GM20431 (cell line): ENCODE measurements around the gene WIPF3.

Experiments used
- in situ Hi-C: fragments of 300-500 bp; cut with MseI, MboI; formaldehyde crosslinking; loops from one replicate; pipeline ENCODE4 v1.15.0; 2020; ENCODE audit warnings: low sequenced_read_pairs; ENCODE audit not compliant: unreplicated experiment

WIPF3 gene

DNA sequence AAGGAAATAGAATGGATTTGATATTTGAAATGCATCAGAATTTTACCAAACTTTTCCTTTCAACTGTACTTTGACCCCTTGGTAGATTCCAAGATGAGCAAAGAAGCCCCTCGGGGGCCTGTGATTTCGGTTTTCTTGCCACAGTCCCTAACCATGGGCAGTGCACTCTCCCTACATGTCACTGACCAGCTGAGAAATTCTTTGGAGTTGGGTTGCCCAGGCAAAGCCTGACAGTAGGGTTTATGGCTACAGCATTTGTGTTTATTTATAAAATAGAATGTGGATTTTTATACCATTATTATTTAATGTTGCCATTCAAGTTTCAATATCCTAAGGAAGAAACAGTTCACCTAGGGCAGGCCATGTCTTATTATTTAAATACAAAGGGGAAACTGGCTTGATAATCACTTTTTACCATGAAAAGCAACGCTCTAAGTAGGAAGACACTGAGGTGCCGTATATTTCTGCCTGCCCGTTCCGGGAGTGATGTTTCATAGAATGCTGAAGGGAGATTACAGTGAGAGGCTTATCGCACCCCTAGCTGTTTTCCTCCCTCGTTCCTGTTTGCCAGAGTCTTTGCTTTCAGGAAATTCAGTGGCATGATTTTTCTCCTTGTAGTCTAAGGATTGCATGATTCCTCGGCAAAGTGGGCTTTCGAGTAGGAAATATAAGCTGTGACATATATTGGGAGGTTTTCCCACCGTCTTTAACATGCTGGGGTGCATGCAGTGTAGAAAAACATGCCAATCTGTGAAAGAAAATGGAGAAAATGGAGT is 35.8 kb downstream of the WIPF3 start:
- in situ Hi-C loops: no loop called here

DNA sequence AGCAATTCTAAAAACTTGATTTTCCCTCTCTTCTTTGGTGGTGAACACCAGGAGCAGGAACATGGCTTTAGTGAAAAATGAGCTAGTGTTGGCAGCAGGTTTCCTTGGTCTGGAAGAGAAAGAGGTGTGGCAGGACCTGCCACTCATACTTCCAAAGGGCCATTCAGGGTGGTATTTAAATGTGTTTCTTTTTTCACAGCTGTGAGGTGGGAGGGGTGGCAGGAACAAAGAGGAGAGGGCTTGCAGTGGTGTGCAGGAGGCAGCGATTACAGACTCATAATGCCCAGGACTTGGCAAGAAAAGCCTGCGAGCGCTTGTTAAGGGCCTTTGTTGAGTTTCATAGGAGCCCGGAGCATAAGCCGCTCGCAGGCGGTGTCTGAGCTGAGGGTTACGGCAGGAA is 36.8 kb downstream of the WIPF3 start:
- in situ Hi-C loops: no loop called here

DNA sequence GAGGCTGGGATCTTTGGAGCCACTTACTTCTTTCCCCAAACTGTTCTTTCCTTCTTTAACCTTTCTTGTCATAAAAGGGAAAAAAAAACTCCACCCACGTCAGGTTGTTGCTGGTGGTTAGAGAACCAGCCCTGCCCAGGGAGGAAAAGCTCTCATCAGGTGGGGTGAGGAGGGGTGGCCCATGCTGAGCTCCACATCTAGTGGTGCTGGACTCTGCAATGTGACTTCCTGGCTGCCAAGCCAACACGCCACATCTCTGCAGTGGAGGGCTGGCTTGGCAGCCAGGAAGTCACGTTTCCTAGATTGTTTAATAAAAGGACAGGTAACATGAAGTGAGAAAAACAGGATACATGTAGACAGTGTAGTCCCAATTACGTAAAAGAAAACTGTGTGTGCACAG is 37.4 kb downstream of the WIPF3 start:
- in situ Hi-C loops: no loop called here

DNA sequence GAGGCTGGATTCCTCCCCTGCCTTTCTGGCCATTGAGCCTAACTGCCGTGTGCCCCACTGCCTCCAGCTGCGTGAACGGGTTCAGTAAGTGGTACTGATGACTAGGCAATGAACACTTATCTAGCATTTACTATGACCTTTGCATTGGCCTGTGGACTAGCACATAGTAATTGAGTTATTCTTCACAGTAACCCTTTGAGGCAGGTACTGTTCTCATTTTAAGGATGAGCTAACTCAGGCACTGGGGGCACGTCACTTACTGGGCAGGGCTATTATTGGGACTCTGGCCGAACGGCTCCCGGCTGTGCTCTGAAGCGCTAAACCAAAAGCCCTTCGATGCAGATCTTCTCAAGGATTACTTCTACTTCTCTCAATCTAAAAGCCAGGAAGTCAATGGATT is 38.3 kb downstream of the WIPF3 start:
- in situ Hi-C loops: no loop called here

DNA sequence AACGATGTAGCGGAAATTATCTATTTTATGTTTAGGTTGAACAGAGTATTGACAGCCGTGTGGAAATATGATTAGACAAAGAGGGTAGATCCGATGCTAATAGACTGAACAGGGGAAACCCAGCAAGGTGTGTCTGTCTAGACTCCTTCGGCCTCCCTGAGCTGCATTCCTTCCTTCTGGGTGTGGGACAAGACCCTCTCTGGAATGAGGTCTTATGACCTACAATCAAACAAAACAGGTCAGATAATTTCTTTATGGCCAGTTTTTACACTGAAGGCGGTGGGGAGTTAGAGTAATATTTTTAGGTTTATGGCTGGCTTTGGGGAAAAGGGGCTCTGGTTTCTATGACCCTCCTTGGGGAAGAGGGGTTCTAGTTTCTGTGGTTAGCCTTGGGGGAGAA is 41.2 kb downstream of the WIPF3 start:
- in situ Hi-C loops: no loop called here

DNA sequence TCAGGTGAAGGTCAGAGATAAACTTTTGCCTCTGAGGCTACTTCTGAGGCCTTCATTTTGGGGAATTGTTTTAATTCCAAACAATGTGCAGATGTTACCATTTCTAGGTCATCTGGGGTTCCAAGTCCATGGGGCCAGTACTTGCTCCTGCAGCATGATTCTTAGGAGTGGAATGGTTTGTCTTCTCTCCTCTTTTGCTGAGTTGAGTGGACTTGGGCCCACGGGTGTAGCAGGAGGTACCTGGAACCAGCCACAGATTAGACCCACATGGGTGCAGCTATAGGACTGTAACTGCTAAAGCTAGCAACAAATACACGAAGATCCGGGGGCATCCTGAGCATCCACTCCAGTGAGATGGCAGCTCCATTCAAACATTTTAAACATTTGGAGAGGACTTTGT is 41.6 kb downstream of the WIPF3 start:
- in situ Hi-C loops: no loop called here

DNA sequence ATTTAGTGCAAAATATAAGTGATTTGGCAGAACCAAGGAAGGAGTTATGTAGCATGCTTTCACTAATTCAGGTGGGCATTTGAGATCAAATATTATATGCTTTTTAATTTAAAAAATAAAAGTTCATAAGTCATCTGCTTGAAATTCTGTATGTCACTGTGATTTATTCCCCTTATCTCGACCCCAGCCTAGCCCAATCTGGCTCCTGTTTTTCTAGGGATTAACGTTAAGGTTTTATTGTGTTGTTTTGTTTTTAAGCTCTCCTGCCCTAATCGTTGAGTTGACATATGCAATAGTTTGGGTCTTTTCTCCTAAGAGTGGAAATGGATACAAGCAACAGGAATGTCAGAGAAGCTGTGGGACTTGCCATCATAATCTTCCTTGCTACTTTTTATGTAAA is 42.6 kb downstream of the WIPF3 start:
- in situ Hi-C loops: no loop called here

DNA sequence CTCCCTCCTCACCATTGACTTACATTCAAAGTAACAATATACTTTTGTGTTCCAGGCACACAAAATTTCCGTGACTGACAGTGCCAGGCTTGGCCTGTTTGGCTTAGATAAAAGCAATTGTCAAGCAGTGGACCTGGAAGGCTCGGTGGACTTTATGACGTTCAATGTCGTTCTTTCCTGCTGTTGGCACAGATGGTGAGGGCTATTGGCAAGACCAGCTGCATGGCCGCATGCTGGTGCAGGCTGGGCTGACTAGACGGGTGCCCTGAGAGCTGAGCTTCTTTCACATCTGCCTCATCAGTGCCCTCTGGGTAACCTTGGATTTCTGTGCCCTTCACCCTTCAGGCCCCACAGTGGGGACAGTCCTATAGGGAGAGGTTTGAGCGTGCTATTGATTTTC is 45.2 kb downstream of the WIPF3 start:
- in situ Hi-C loops: no loop called here

DNA sequence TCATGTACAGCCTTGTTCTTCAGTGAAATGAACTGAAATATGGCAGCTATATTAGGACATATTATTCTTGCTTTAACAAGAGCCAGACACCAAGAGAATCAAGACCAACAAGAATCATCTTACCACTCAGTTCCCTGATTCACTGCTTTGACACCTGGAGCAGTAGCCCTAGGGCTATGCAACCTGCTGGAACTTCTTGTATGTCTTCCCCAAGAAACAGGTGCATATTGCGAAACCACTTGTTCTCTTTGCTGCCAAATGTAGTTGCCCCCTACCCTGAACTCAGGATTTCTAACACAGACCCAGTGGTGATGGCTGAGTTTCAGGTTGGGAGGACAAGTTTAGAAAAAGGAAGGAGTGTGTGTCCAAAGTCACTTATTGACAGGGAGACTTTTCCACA is 46.1 kb downstream of the WIPF3 start:
- in situ Hi-C loops: no loop called here

DNA sequence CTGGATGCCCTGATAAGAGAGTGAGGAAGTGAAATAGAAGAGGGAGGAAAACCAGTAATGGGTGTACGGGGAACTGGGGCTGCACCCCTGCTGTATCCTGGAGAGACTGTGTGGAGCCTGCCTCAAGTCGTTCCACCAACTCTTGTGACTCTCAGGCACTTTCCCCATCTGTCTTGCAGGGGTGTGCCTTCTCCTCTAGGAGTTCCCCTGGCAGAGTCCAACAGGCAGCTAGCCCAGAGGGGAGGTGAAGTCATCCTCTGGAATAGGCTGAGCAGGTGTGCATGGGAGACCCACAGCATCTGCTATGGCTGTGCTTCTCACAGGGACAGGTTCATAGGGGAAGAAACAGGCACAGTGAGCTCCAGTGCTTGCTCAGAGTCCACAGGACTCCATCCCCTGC is 46.8 kb downstream of the WIPF3 start:
- in situ Hi-C loops: no loop called here

DNA sequence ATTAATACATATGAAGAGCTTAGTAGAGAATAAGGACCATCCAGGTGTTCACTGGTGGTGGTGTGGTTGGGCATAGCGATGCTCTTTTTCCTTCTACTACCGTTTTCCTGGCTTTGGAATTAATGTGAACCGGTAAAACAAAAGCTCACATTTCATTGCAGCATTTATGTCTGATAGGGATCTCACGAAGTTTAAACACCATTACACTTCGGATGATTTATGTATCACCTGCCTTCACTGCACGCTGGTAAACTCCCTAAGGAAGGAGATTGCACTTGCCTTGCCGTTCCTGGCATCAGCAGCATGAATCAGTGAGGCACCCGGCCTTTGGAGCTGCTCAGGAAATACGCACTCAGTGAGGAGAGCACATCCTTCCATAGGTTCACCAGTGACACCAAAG is 47.5 kb downstream of the WIPF3 start:
- in situ Hi-C loops: no loop called here

DNA sequence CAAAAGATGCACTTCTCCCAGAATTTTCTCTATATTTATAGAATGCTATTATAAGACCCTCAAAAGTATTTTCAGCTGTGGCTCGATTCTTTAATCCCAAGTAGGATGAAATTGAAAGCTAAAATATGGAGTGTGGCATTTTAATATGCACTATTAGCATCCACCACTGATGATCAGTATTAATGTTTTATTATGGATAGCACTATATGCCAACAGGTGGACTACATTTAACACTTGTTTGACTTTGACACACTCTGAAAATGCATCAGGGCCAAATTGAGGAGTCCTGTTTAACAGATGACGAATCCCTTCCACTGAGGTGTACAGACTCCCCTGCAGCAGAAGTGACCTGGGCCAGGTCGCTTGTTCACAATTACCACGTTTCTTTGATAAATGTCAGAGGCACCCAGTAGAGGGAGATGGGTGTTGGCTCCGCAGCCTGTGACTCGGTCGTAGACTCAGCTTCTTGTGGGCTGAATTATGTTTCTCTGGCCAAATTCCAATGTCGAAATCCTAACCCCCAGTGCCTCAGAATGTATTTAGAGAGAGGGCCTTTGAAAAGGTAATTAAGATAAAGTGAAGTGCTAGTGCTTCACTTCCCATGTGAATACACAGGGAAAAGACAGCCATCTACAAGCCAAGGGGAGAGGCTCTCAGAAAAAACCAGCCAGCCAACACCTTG is 48.1 kb downstream of the WIPF3 start:
- in situ Hi-C loops: no loop called here

DNA sequence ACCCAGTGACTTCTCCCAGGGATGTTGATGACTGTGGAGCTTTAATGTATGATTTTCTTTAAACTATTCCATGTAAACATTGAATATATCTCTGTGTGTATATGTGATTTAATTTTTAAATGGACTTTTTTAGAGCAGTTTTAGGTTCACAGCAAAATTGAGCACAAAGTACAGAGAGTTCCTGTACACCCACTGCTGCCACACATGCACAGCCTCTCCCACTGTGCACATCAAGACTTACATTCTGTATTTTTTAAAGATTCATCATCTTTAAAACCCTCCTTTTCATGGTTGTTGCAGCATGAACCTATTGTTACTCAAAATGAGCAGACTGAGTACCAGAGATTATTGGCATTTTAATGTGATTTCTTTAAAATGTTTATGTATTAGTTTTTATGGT is 51.3 kb downstream of the WIPF3 start:
- in situ Hi-C loops: no loop called here

DNA sequence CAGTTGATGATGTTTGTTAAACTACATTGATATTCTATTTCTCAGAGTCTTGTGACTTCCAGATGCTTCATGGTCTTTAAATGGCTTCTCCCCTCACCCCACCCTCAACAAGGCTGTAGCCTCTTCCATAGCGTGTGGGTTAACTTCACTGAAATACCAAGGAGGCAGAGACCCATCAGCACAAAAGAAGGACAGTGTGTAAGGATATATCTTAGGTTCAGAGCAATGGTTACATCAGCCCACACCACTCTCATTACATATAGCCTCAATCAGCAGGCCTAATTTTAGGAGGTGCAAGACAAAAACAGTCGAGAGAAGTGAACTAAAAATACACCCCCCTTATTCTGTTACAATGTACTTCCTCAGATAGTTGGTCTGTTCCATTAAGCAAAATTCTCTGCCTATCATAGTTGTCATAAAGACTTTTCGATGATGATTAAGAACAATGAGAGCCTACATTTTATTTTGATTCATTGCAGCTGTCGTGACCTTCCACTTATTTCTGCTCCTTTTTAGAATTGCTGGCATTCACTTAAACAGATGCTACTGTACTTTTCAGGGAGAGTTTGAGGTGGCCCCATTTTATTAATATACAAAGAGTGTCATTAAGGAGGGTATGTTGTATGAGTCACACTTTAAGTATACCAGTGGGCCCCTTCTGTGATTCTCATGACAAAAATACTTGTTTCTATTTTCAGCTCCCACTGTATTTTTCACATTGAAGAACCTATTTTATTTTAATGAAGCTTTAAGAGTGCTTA is 52.1 kb downstream of the WIPF3 start:
- in situ Hi-C loops: no loop called here

DNA sequence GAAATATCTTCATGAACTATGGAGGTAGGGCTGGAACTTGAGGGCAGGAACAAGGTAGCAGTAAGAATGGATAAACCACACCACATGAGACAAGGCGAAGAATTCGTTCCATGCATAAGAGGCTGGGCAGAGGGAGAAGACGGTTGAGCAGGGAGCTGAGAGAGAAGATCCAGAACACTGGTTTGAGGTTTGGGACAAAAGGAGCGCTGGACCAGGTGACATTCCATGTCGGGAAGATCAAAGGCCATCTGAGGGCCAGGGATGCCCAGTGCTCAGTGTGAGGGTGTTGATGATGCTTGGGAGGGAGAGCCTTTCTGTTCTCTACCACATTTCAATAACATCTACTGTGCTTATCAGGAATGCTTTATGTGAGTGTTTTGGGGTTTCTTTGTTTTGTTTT is 52.8 kb downstream of the WIPF3 start:
- in situ Hi-C loops: no loop called here

DNA sequence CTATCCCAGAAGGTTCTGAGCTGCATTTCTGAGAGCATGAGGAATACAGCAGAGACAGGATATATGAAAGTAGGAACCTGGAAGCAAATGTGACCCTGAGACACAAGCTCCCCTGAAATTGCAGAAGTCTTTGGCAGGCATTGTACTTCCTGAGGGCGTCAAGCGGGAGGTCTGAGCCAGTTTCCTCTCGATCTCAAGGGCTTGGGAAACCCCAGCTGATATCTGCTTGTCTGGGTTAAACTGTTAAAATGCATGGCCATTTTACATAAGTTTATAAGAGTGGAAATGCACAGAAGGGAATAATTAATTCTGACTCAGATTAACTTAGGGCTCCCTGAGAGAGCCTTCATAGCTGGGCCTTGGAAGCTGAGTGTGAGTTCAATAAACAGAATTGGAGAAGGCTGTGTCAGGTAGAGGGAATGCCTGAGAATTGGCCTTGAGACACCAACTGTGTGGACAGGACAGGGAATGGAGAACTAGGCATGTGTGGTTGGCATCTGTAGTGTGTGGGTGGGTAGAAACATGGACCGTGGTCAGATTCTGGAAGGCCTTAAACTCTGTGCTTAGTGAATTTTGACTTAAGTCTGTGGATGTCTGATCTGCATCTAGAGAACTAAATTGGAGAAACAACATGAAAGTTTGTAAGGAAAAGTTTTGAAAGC is 53.3 kb downstream of the WIPF3 start:
- in situ Hi-C loops: no loop called here

DNA sequence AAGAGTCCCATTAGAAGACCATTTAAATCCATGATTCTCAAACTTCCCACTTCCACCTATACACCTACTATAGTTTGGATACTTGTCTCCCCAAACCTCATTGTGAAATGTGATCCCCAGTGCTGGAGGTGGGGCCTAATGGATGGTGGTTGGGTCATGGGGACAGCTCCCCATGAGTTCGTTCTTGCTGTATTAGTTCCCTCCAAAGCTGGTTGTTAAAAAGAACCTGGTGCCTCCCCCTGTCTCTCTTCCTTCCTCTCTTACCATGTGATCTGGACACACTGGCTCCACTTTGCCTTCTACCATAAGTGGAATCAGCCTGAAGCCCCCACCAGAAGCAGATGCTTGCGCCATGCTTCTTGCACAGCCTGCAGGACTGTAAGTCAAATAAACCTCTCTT is 53.9 kb downstream of the WIPF3 start:
- in situ Hi-C loops: no loop called here

DNA sequence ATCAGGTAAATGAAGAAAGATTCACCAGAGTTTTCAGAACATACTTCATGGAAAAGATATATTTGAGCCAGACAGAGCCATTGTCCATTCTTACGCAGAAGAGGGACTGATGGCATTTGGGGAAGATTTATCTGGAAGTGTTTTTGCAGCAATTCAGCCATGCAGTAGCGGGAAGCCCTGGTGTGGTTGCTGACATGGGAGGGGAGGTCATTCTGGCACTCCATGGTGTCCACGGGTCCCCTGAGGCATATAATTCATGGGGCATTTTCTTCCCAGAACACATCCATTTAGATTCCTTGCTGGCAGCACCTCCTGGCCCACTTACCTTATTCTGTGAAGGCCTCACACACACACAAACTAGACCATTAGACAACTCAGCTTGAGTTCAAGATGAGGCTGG is 55.6 kb downstream of the WIPF3 start:
- in situ Hi-C loops: no loop called here

DNA sequence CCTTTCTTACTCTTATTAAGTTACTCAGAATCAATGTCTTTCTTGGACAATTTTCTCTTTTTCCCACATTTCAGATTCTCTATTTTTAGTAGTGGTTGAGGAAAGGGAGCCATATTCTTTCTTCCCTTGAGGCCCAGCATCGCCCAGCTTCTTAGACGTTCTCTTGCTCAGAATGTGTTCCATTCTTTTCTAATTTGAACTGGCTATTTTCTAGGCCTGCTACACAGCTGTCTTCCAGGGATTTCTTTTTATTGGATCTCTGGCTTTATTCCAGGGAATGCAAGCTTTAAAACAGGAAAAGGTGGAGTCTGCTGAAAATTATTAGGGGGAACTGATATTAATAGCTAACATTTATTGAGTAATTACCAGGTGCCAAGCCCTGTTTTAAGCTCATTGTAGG is 58.3 kb downstream of the WIPF3 start:
- in situ Hi-C loops: no loop called here

DNA sequence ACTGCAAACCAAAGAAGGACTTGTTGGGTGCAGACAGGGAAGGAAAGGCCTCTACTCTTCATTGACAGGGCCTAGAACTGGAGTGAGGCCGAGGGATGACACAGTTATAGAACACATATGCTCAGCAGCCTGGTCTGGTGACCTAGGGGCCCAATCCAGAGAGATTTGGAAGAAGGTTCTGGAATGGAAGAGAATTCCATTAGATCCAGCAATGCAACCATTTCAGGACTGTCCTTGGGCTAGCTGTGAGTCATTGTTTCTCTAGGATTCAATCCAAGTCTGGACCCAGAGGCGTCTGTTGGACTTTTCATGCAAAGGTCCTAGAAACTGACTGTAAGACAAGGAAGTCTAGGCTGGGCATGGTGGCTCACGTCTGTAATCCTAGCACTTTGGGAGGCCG is 59.2 kb downstream of the WIPF3 start:
- in situ Hi-C loops: no loop called here

DNA sequence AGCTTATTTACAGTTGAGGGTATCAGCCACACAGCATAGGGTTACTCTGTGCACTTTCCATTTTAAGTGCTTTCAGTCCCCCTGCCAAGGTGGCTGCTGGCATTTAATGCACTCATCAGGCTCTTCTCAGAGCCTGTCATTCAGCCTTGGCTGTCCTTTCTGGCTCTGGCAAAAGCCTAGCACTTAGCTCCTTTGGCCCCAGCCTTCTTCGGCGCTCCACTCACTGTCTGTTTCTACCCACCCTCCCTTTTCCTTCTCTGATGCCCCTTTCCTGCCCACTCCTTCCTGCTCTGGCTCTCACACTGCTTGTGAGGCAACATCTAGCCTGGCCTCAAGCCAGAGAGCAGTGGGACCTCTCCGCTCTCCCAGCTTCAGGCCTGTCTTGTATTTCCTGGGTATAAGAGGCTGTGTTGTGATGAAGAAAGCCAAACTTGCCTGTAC is 60.2 kb downstream of the WIPF3 start:
- in situ Hi-C loops: no loop called here
